HG02610 (cell line): ENCODE results near the gene FBXW5.

Experiments
- ATAC-seq: cut with Tn5 transposase; IDR thresholded peaks from one replicate; pipeline ENCODE4 v1.9.1; 2021; ENCODE audit warnings: mild to moderate bottlenecking, moderate library complexity; ENCODE audit not compliant: unreplicated experiment

FBXW5 gene

GRCh38 chr9:136978073-136978864 lies 33.7 kb upstream of the FBXW5 start:
- ATAC-seq: no peak

DNA sequence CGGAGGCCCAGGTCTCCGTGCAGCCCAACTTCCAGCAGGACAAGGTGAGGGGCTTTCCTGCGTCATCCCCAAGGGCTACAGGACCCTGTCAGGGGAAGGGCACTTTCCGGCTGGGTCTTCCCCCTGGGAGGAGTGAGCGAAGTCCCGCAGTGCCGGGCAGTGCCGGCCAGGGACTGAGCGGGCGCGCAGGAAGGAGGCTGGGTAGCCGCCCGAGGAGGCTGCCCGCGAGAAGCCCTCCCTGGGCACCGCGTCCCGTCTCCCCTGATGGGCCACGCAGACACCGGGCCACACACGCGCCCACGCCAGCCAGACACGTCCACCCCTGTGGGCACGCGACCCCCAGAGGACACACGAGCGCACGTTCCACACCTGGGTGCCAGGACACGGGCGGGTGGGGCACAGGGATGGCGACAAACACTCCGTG lies 33.1 kb upstream of the FBXW5 start:
- no peak for ATAC-seq

- no peak for ATAC-seq
Observed at GRCh38 chr9:136977223-136977622, 32.7 kb upstream of the FBXW5 start, which contains the start of gene PTGDS. Gene PTGDS, plus strand, starts transcription at chr9:136977504. Its CDS starts 75 bp downstream, at chr9:136977579.

DNA sequence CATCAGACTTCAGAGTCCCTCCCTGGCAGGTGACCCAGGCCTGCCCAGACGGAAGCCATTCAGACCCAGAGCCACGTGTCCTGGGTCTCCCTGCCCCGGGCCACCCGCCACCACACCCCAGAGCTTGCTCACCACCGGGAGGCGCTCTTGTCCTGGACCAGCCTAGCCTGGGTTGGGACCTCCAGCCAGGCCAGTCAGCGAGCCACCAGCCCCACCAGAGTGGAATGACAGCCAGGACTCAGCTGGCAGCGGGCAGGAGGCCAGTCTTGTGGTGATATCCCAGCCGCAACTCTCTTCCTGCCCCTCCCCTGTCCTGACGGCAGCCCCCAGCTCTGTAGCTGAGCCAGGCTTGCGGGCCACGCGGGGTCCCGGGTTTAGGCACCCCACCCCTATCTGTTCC lies 31.1 kb upstream of the FBXW5 start:
- no peak for ATAC-seq

DNA sequence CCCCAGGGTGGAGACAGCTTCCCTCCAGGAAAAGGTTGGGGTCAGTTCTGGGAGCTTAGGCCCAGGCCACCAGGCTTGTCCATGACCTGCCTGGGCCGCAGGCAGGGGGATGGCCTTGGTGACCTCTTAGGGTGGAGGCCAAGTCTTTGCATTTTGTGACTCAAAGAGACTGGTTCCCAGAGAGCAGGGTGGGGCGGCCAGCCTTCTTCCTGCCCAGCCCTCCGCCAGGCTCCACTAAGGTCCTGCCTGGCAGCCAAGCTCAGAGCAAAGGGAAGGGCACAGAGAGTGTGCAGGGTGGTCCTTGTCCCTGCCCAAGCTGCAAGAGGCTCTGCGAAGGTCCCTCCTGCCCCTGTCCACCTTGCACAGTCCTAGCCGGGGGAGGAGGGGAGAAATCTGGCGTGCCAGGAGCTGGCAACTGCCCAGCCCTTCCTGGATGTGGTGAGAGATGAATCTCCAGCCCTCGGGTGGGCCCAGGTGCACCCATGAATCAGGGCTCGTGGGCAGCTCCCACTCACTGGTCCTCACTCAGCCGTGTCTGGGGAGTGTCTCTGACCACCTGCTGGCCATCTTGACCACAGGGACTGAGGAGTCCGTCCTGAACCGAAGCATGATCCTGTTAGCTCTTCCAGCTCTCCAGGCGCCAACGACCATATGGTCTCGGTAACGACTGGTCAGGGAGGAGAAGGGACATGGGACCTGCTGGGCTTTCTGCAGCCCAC lies 30.4 kb upstream of the FBXW5 start:
- no peak for ATAC-seq

DNA sequence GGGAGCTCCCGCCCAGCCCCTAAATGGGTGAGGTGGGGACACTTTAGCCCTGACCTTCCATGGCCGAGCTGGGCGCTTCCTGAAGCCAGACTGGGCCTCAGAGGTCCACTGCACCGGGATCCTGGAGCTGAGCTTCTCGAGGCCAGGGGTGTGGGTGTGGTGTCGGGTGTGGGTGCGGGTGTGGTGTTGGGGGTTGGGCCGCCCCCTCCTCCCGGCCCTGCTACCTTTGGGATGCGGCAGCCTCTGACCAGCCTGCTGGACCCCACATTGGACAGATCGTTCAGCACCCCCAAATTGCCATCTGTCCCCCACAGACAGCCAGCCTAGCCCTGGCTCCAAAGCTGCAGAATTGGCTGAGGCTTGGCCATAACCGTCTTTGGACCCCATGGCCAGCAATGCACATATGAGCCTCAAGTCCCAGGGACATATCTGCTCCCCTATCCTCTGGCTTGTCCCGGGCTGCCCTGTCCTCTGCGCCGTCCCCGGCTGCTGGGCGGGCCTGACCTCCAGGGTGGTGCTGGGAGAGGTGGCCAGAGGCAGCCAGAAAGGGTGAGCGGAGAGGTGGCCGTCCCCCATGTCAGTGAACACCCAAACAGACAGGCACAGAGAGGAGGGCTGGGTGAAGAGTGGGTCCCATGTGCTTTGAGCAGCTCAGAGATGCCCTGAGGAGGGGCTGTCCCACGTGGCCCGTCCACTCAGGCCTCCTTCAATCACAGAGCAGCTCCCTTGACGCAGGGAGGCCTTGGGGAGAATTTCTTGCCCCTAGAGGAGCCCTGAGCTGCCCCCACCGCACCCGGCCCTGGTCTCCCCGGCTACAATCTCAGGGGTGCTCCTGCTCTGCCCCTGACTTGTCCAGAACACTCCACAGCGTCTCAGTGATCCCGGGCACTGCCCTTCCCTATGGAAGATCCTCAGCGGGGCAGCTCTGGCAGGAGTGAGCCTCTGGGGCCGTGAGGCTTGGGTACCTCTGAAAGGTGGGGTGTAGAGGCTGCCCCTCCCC lies 29.4 kb upstream of the FBXW5 start:
- no peak for ATAC-seq

GRCh38 chr9:136972743-136973142 lies 28.2 kb upstream of the FBXW5 start:
- no peak for ATAC-seq

- no peak for ATAC-seq
Observed at GRCh38 chr9:136972335-136972734, 27.8 kb upstream of the FBXW5 start.

GRCh38 chr9:136971746-136972145 lies 27.2 kb upstream of the FBXW5 start:
- no peak for ATAC-seq

DNA sequence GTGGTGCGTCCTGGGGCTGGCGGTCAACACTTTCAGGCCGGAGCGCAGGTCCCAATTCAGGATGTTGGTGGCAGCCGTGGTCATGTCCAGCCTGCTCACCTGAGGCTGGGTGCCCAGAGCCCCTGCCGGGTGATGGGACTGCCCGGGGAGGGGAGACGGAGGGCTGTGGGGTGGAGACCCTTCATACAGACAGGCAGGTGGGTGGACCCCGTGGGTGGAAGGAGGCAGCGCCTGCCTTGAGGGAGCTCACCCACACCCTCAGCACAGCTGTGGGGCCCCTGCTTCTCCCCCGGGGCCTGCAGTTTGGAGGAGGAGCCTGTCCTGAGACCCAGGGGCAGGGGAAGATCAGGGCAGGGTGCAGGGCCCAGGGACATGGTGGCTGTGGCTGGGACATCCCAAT lies 25.8 kb upstream of the FBXW5 start:
- no peak for ATAC-seq

DNA sequence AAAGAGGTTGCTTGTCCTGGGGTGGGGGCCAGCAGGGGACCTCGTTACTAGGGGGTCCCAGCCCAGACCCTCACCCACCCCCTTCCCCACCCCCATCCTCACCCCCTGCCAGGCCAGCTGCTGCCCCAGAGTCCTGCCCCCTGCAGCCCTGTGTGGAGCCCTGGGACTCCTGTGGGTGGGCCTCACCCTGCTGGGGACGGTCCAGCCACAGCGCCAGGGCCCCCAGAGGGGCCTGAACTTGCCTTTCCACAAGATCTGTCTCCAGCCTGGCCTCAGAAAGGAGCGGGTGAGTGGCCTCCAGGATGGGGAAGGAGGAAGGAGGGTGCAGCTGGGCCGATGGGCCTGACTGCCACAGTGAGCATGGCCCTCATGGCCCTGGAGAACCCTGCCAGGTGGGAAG lies 25.2 kb upstream of the FBXW5 start:
- no peak for ATAC-seq

- ATAC-seq: no peak
Observed at GRCh38 chr9:136969150-136969549, 24.6 kb upstream of the FBXW5 start.

DNA sequence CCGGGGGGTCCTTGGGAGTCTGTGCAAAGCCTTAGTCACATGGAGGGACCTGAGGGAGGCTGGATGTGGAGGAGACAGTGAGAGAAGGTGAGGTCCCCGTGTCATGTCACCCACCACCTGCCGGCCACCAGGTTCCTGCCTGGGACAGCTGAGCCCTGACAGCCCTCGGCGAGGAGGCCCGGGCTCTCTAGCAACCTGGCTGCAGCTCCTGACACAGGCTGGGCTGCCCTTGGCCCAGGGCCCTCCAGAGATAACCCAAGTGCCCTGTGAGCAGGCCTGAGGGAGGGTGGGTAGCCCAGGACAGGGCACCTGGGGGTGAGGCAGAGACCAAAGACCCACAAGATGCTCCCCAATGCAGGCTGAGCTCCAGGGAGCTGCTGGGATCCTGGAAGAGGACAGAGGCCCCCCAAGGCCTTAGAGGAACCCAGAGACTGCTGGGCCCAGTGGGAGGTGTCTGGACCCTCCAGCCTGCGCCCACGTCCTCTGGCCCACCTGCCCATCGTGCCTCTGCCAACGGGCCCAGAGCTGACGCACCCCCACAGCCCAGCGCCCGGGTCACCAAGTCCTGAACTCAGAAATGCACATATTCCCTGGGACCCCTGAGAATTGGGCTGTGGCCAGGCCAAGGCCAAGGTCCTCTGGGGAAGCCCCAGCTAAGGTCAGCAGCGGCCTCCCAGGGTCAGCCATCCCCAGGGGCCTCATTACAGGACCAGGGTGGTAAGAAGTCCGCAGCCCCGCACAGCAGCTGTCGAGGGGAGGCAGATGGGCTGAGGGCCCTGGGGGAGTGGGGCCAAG lies 24.0 kb upstream of the FBXW5 start:
- no peak for ATAC-seq

DNA sequence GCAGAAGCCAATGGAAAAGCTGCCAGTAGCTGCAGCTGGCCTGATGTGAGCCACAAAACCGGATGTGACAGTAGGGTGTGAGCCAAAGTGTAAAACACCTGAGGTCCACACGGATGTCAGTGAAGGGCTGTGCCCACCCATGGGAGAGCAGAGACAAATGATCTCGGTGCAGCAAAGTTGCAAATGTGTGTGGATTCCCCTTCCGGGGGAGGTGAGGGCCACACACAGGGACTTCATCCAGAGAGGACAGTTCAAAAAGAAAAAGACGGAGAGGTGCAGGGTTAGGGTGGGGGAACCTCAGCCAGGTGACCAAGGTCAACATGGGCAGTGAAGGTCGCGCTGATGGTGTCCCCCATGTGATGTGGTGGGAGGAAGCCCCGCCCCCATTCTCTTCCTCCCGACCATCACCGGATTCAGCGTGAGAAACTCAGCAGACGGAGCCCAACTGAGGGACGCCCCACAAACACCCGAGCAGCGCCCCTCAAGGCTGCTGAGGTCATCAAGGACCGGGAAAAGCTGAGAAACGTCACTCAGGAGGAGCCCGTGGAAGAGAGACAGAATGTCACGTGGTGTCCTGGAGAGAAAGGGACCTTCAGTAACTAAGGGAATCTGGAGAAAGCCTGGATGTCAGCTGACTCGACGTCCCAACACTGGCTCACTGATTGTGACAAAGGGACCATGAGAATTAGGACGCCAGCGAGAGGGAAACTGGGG lies 21.4 kb upstream of the FBXW5 start:
- no peak for ATAC-seq

GRCh38 chr9:136964833-136965422 lies 20.4 kb upstream of the FBXW5 start:
- no peak for ATAC-seq

DNA sequence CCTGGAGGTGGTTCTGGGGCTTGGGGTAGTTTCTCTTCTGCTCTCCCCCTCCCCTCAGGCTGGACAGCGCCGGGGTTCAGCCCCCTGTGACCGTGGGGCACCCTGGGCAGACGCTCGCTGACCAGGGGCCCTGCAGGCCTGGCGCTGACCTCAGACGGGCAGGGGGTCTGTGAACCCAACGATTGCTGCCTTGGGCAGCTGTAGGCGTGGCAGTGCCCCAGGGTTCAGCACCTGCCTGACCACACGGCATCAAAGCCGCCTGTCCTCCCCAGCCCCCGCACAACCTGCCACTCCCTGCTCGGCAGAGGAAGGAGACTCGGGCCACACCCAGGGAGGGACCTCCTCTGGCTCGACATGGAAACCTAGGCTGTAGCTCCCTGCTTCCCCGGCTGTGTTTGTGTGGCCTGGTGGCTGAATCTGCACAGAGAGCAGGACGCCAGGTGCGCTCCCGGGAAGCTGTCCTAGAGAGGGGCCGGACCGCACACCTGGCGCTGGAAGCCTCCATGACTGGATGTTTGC lies 19.7 kb upstream of the FBXW5 start:
- no peak for ATAC-seq

- ATAC-seq: no peak
Observed at GRCh38 chr9:136963751-136964150, 19.2 kb upstream of the FBXW5 start.

- ATAC-seq: no peak
Observed at GRCh38 chr9:136963341-136963740, 18.8 kb upstream of the FBXW5 start.

DNA sequence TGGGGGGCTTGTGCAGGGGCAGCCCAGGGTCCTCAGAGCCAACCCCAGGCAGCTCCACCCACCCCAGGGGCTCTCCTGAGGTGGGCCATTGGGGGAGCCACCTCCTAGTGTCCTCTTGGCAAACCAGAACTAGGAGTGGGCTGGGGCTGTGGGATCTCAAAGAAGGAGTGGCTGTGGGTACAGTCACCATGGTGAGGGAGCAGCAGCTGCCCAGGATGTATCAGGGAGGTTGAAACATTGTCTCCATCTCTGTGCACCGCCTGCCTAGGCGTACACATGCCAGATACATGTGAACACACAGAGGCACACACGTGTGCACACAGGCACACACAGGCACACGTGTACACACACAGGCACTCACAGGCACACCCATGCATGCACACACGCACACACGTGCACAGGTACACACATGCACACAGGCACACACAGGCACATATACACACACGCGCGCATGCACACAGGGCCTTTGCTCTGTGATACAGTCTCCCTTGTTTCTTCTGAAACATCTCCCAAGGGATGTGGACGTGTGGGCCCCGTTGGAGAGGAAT lies 18.2 kb upstream of the FBXW5 start:
- ATAC-seq: no peak
